Left lung (tissue), 10 donors: Measurements from ENCODE around the gene TPD52L1. TPM values are rescaled to one million over a fixed set of nuclear protein-coding genes. Genes with fewer than 3 reads are reported as not detected.
A peak's percentile ranks its signal among the peaks of the same experiment; 100 is the strongest.

Experiments
- ATAC-seq: fragments of 200-7000 bp; cut with Tn5 transposase; one replicate; pipeline ENCODE4 v1.9.1; 2020; ENCODE audit warnings: moderate library complexity
- DNase-seq, 4 donors: peaks; one replicate each; pipeline ENCODE4 v3.0.0-alpha.2; 2013 to 2020
- H3K27ac ChIP-seq, 2 donors: fragments of 200-600 bp; sonication (generic) in 1 of 2; one replicate each; pipeline versions ENCODE4 v1.5.0 to v1.8.0; 2020 to 2021
- H3K27me3 ChIP-seq, 2 donors: fragments of 200-600 bp; sonication (generic) in 1 of 2; one replicate each; pipeline versions ENCODE4 v1.5.0 to v1.8.0; 2020 to 2021
- H3K36me3 ChIP-seq, 2 donors: fragments of 200-600 bp; sonication (generic) in 1 of 2; one replicate each; pipeline versions ENCODE4 v1.5.0 to v1.8.0; 2020 to 2021
- H3K4me1 ChIP-seq, 2 donors: fragments of 200-600 bp; one replicate each; pipeline ENCODE4 v1.8.0; 2021
- H3K4me3 ChIP-seq, 2 donors: fragments of 200-600 bp; sonication (generic) in 1 of 2; one replicate each; pipeline versions ENCODE4 v1.5.0 to v1.8.0; 2020 to 2021; ENCODE audit warnings: mild to moderate bottlenecking in 1 of 2
- H3K9me3 ChIP-seq, 2 donors: fragments of 200-600 bp; sonication (generic) in 1 of 2; one replicate each; pipeline versions ENCODE4 v1.5.0 to v1.8.0; 2020 to 2021
- CTCF ChIP-seq, 2 donors: fragments of 200-600 bp; sonication (generic) in 1 of 2; IDR thresholded peaks; one replicate each; pipeline versions ENCODE4 v1.5.0 to v1.8.0; 2021; ENCODE audit warnings: antibody characterized with exemption in 2 of 2
- intact Hi-C, 2 donors: fragments of 100-400 bp; cut with DNase I; formaldehyde crosslinking; loops; one replicate each; pipeline versions ENCODE4 v1.11.2 to v1.14.2; 2022
- polyA plus RNA-seq, 6 donors: library from polyadenylated mRNA; unstranded; fragments of 120-200 nt; gene quantifications; one replicate each; pipeline ENCODE4 v1.2.1, GENCODE V29; 2013; ENCODE audit not compliant: insufficient read length in 6 of 6
- total RNA-seq, 2 donors: library from RNA; stranded (reverse); fragmentation: NEBNext Ultra II Directional; extraction: Animal tissue kit (Norgen Biotek cat#: 25700); gene quantifications; one replicate each; pipeline ENCODE4 v1.2.1, GENCODE V29; 2021
- donor health status: DM: no; HTN: yes; CAD: no.
- donor health status: DM: no; HTN: no; CAD: no.

The TPD52L1 gene
- total and polyA plus RNA-seq, 8 donors, result 17.4 to 125 (median 80.4) TPM

GRCh38 chr6:125227244-125227643 lies 73.7 kb downstream of the TPD52L1 start:
- H3K27me3 ChIP-seq, result no peaks in the 10 kb centered on the region
- no peak overlapping the region for H3K4me3 ChIP-seq
- H3K4me1 ChIP-seq, result no peaks in the 10 kb centered on the region
- no peak for DNase-seq
- no peaks in the 10 kb centered on the region for H3K9me3 ChIP-seq
- H3K27ac ChIP-seq, result no peak overlapping the region
- no peaks in the 10 kb centered on the region for H3K36me3 ChIP-seq
- TF ChIP-seq CTCF (IDR thresholded peaks at IDR 0.05), result no peak
- intact Hi-C loops, result no loop called here
- no peak for ATAC-seq

- H3K4me1 ChIP-seq, result no peaks in the 10 kb centered on the region
- no peak overlapping the region for H3K4me3 ChIP-seq
- no peaks in the 10 kb centered on the region for H3K27me3 ChIP-seq
- intact Hi-C loops, result no loop called here
- ATAC-seq, result no peak
- TF ChIP-seq CTCF (IDR thresholded peaks at IDR 0.05), result no peak
- H3K9me3 ChIP-seq, result no peaks in the 10 kb centered on the region
- peak overlapping the region in 1 of 2 donors; percentile 27 for H3K27ac ChIP-seq
- no peaks in the 10 kb centered on the region for H3K36me3 ChIP-seq
- DNase-seq, result no peak
These were observed 75.5 kb downstream of the TPD52L1 start for GRCh38 chr6:125228981-125229479.

GRCh38 chr6:125230674-125231073 lies 77.1 kb downstream of the TPD52L1 start:
- H3K4me1 ChIP-seq, result no peaks in the 10 kb centered on the region
- ATAC-seq, result no peak
- DNase-seq, result no peak
- H3K36me3 ChIP-seq, result no peaks in the 10 kb centered on the region
- H3K4me3 ChIP-seq, result no peak overlapping the region
- no peak overlapping the region for H3K27ac ChIP-seq
- no peaks in the 10 kb centered on the region for H3K27me3 ChIP-seq
- no peak for TF ChIP-seq CTCF (IDR thresholded peaks at IDR 0.05)
- intact Hi-C loops, result no loop called here
- H3K9me3 ChIP-seq, result no peaks in the 10 kb centered on the region

- Histone ChIP-seq H3K4me3 (no peak overlapping the region), H3K9me3 (no peaks in the 10 kb centered on the region), H3K36me3 (no peaks in the 10 kb centered on the region), H3K27me3 (no peaks in the 10 kb centered on the region), H3K4me1 (no peaks in the 10 kb centered on the region), H3K27ac (no peak overlapping the region)
- no peak for DNase-seq
- peak; percentile 40 for ATAC-seq
- intact Hi-C loops, result no loop called here
- TF ChIP-seq CTCF (IDR thresholded peaks at IDR 0.05), result no peak
These were observed 77.6 kb downstream of the TPD52L1 start for GRCh38 chr6:125231133-125231532.

GRCh38 chr6:125231574-125232343 lies 78.2 kb downstream of the TPD52L1 start:
- no peak for DNase-seq
- Histone ChIP-seq H3K36me3 (no peaks in the 10 kb centered on the region), H3K4me1 (no peaks in the 10 kb centered on the region), H3K27me3 (no peaks in the 10 kb centered on the region), H3K27ac (no peak overlapping the region), H3K4me3 (no peak overlapping the region), H3K9me3 (no peaks in the 10 kb centered on the region)
- no peak for TF ChIP-seq CTCF (IDR thresholded peaks at IDR 0.05)
- ATAC-seq, result no peak
- intact Hi-C loops, result no loop called here
